Peyer's patch (tissue), 4 donors: Measurements from ENCODE around the gene TEAD1. TPM values are rescaled to one million over a fixed set of nuclear protein-coding genes. Genes with fewer than 3 reads are reported as not detected.

Source experiments
- DNase-seq, 3 donors: peaks; one replicate each; pipeline ENCODE4 v3.0.0-alpha.2; 2017 to 2019
- H3K27ac ChIP-seq, 4 donors: fragments of 200-600 bp; sonication (generic); one replicate each; pipeline ENCODE4 v1.5.1; 2016 to 2019
- H3K27me3 ChIP-seq, 2 donors: fragments of 200-600 bp; sonication (generic); one replicate each; pipeline ENCODE4 v1.5.1; 2019
- H3K36me3 ChIP-seq, 3 donors: fragments of 200-600 bp; sonication (generic); one replicate each; pipeline ENCODE4 v1.5.1; 2016 to 2019
- H3K4me1 ChIP-seq, 4 donors: fragments of 200-600 bp; sonication (generic); one replicate each; pipeline ENCODE4 v1.5.1; 2016 to 2019
- H3K4me3 ChIP-seq, 4 donors: fragments of 200-600 bp; sonication (generic); 1 replicate in 3 of 4; 2 replicates in 1 of 4; pipeline ENCODE4 v1.5.1; 2016 to 2019; ENCODE audit warnings: mild to moderate bottlenecking in 1 of 4
- H3K9me3 ChIP-seq, 4 donors: fragments of 200-600 bp; sonication (generic); one replicate each; pipeline ENCODE4 v1.5.1; 2016 to 2019; ENCODE audit warnings: mild to moderate bottlenecking in 1 of 4
- POLR2A ChIP-seq, 2 donors: fragments of 450-650 bp; IDR thresholded peaks; one replicate each; pipeline ENCODE4 v1.5.1; 2017; ENCODE audit warnings: antibody characterized with exemption in 2 of 2, mild to moderate bottlenecking in 2 of 2, moderate library complexity in 2 of 2
- total RNA-seq, 4 donors: library from RNA; depleted of rRNA; stranded (reverse); fragments of >200 nt; gene quantifications; one replicate each; pipeline ENCODE4 v1.1.0, GENCODE V29; 2016
- TF ChIP-seq, protein P1 (sequence below), 6 experiments: fragments of 450-650 bp in 4 of 6; fragments of 200-600 bp in 2 of 6; sonication (generic) in 1 of 6; IDR thresholded peaks; one replicate each; pipeline ENCODE4 v1.5.1; 2017 to 2019; ENCODE audit warnings: antibody characterized with exemption in 6 of 6, mild to moderate bottlenecking in 3 of 6, moderate library complexity in 1 of 6

TEAD1 gene
- total RNA-seq, 4 donors from 2014 or later, result 34.5 to 125 (median 65.1) TPM

DNA sequence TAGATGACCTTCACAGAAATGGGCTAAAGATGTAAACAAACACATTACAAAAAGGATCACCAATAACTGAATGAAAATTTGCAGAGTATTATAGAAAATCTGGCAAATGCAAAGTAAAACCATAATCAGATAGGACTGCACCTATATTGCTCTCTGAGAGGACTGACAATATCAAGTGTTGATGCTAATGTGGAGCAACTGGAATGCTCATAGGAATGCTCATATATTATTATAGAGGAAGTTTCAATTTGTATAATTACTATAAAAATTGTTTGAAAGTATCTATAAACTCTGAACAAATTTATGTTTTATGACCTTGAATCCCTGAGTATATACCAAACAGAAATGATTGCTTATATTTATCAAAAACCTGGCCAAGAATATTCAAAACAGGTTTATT, 18.4 kb upstream of the TEAD1 start:
- no peaks in the 10 kb centered on the region for H3K4me1 ChIP-seq
- no peak for TF ChIP-seq POLR2A (IDR thresholded peaks at IDR 0.05)
- TF ChIP-seq, protein P1, sequence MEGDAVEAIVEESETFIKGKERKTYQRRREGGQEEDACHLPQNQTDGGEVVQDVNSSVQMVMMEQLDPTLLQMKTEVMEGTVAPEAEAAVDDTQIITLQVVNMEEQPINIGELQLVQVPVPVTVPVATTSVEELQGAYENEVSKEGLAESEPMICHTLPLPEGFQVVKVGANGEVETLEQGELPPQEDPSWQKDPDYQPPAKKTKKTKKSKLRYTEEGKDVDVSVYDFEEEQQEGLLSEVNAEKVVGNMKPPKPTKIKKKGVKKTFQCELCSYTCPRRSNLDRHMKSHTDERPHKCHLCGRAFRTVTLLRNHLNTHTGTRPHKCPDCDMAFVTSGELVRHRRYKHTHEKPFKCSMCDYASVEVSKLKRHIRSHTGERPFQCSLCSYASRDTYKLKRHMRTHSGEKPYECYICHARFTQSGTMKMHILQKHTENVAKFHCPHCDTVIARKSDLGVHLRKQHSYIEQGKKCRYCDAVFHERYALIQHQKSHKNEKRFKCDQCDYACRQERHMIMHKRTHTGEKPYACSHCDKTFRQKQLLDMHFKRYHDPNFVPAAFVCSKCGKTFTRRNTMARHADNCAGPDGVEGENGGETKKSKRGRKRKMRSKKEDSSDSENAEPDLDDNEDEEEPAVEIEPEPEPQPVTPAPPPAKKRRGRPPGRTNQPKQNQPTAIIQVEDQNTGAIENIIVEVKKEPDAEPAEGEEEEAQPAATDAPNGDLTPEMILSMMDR (IDR thresholded peaks at IDR 0.05), result no peak
- no peak for DNase-seq
- H3K9me3 ChIP-seq, result peaks cover 0 to 9% (median 0%) of the 10 kb centered on the region in 4 donors
- H3K4me3 ChIP-seq, result no peak overlapping the region
- no peaks in the 10 kb centered on the region for H3K36me3 ChIP-seq
- no peaks in the 10 kb centered on the region for H3K27me3 ChIP-seq
- no peak overlapping the region for H3K27ac ChIP-seq

DNA sequence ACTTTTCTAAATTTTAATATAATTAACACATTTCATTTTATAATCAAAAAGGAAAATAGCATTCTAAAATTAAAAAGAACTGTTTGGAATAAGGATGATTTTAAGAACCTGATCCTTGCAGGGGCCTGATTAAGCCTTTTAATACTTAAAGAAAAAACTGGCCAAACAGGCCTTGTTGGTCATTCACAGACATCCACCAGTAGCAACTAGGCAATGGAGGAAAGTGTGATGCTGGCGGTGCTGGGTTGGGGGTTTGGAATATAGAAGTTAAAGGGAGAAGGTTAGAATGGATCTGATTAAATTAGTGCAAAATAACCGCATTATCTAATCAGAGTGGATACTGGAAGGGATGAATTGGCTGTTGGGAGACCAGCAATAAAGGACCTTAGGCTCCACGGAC, 16.9 kb upstream of the TEAD1 start:
- Histone ChIP-seq H3K4me1 (no peaks in the 10 kb centered on the region), H3K9me3 (peaks cover 0 to 9% (median 0%) of the 10 kb centered on the region in 4 donors), H3K27me3 (no peaks in the 10 kb centered on the region), H3K27ac (no peak overlapping the region), H3K36me3 (no peaks in the 10 kb centered on the region), H3K4me3 (no peak overlapping the region)
- DNase-seq, result no peak
- TF ChIP-seq, protein P1 (IDR thresholded peaks at IDR 0.05), result no peak
- TF ChIP-seq POLR2A (IDR thresholded peaks at IDR 0.05), result no peak

DNA sequence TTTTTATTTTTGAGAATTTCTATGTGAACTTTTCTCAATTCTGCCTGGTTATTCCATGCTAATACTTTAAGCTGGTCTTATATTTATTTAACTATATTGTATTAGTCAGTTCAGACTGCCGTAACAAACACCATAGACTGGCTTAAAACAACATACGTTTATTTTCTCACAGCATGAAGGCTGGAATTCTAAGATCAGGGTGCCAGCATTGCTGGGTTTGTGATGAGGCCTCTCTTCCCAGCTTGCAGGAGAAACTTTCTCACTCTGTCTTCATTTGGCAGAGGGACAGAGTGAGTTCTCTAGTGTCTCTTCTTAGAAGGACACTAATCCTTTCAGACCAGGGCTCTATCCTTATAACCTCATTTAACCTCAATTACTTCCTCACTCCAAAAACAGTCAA, 16.2 kb upstream of the TEAD1 start:
- DNase-seq, result no peak

DNA sequence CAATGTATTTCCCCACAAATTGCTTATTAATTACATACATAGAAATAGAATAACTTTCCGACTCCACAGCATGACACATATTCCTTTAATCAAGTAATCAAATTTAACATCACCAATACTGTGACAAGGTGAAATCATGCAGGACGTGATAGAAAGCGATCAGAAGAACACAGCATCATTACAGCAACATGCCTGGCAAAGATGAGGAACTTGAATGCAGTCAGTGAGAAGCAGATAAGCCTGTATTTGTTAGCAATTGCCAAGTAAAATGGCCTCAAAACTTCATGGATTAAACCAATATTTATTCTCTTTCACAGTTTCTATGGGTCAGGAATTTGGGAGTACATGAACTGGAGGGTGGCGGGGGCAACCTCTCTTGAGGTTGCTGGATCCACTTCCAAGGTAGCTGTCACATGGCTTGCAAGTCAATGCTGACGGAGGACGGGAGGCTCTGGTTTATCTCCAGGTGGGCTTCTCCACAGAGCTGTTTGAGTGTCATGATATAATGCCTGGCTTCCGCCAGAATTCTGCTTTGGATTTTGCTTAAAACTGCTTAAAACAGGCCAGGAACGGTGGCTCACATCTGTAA, 12.0 kb upstream of the TEAD1 start:
- Histone ChIP-seq H3K4me3 (no peak overlapping the region), H3K4me1 (no peaks in the 10 kb centered on the region), H3K27ac (no peak overlapping the region), H3K9me3 (no peaks in the 10 kb centered on the region), H3K36me3 (no peaks in the 10 kb centered on the region), H3K27me3 (no peaks in the 10 kb centered on the region)
- no peak for DNase-seq
- TF ChIP-seq, protein P1 (IDR thresholded peaks at IDR 0.05), result no peak
- TF ChIP-seq POLR2A (IDR thresholded peaks at IDR 0.05), result no peak

More for the DNA sequence above, 16.2 kb upstream of the TEAD1 start:
- no peaks in the 10 kb centered on the region for H3K27me3 ChIP-seq
- H3K4me3 ChIP-seq, result no peak overlapping the region
- H3K27ac ChIP-seq, result no peak overlapping the region
- H3K9me3 ChIP-seq, result peaks cover 0 to 9% (median 0%) of the 10 kb centered on the region in 4 donors
- no peaks in the 10 kb centered on the region for H3K4me1 ChIP-seq
- H3K36me3 ChIP-seq, result no peaks in the 10 kb centered on the region
- TF ChIP-seq POLR2A (IDR thresholded peaks at IDR 0.05), result no peak
- TF ChIP-seq, protein P1 (IDR thresholded peaks at IDR 0.05), result no peak

DNA sequence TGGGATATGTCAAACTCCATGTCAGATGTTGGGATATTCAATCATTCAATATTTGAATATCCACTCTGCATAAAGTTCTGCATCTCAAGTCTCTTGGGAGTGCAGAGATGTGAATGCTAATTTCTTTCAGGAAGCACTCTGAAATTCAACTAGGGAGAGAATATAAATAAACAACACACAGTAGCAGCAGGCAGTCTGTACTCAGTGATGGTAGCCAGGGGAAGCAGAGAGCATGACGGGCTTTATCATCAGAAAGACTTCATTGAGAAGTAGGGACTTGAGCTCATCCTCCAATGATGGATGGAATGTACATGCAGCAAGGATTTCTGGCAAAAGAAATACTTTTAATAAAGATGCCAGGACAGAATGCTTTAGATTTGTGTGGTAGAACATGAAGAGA, 9.8 kb upstream of the TEAD1 start:
- no peaks in the 10 kb centered on the region for H3K36me3 ChIP-seq
- H3K9me3 ChIP-seq, result no peaks in the 10 kb centered on the region
- no peak overlapping the region for H3K4me3 ChIP-seq
- H3K4me1 ChIP-seq, result no peaks in the 10 kb centered on the region
- H3K27me3 ChIP-seq, result no peaks in the 10 kb centered on the region
- no peak for TF ChIP-seq POLR2A (IDR thresholded peaks at IDR 0.05)
- TF ChIP-seq, protein P1 (IDR thresholded peaks at IDR 0.05), result no peak
- H3K27ac ChIP-seq, result no peak overlapping the region
- no peak for DNase-seq

DNA sequence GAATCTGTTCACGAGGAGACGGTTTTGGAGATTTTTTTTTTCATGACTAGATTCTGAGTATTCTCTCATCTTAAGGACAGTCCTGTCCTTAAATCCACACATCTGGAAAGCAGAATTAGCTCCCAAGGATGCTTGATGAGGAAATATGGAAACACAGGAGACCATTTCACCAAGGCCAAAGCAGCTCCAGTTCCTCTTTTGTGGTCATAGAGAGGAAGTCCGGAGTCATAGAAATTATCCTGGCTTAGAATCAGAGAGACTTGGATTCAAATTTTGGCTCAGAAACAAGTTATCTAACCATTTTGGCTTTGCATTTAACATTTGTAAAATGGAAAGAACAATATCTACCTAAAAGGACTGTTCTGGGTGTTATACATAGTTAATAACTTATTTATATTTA, 7.3 kb upstream of the TEAD1 start:
- Histone ChIP-seq H3K27ac (no peak overlapping the region), H3K4me3 (no peak overlapping the region), H3K9me3 (no peaks in the 10 kb centered on the region), H3K27me3 (no peaks in the 10 kb centered on the region), H3K4me1 (no peaks in the 10 kb centered on the region), H3K36me3 (no peaks in the 10 kb centered on the region)
- TF ChIP-seq, protein P1 (IDR thresholded peaks at IDR 0.05), result no peak
- no peak for TF ChIP-seq POLR2A (IDR thresholded peaks at IDR 0.05)
- no peak for DNase-seq
